HepG2 (cell line): ENCODE measurements around the gene MYO5B. TPM values are rescaled to one million over a fixed set of nuclear protein-coding genes. Genes with fewer than 3 reads are reported as not detected.
A peak's percentile ranks its signal among the peaks of the same experiment; 100 is the strongest.

Experiments used
- ADNP ChIP-seq: sonication (generic); formaldehyde crosslinking; IDR thresholded peaks from 2 replicates; pipeline ENCODE4 v1.4.0; 2020; ENCODE audit warnings: missing genetic modification reagents
- HBP1 ChIP-seq: IDR thresholded peaks from 2 replicates; pipeline ENCODE4 v1.6.1; 2016; ENCODE audit warnings: low read depth, control low read depth
- HDAC6 ChIP-seq: fragments of 200-600 bp; sonication (generic); IDR thresholded peaks from 2 replicates; pipeline ENCODE4 v1.7.0; 2017; ENCODE audit warnings: mild to moderate bottlenecking, antibody characterized with exemption, low read length, low read depth
- HOMEZ ChIP-seq: IDR thresholded peaks from 2 replicates; pipeline ENCODE4 v1.6.1; 2016; ENCODE audit warnings: low read depth
- MAZ ChIP-seq, 2 experiments: sonication (generic) in 1 of 2; formaldehyde crosslinking in 1 of 2; IDR thresholded peaks; 2 replicates each; pipeline versions ENCODE4 v1.5.0 to v1.6.1; 2012 to 2020; ENCODE audit warnings: low read depth in 2 of 2, mild to moderate bottlenecking in 2 of 2, borderline replicate concordance in 1 of 2, improper control_type of control experiment in 1 of 2, low read length in 1 of 2, missing genetic modification reagents in 1 of 2, moderate library complexity in 1 of 2
- NR2F1 ChIP-seq, 2 experiments: fragments of 450-650 bp in 1 of 2; formaldehyde crosslinking in 1 of 2; IDR thresholded peaks; 2 replicates each; pipeline versions ENCODE4 v1.5.0 to v1.6.1; 2016 to 2020; ENCODE audit warnings: mild to moderate bottlenecking in 1 of 2, missing compliant biosample characterization in 1 of 2, missing genetic modification reagents in 1 of 2, moderate library complexity in 1 of 2
- ZNF296 ChIP-seq: sonication (generic); formaldehyde crosslinking; conservative IDR thresholded peaks from 2 replicates; pipeline ENCODE4 v1.5.0; 2020; ENCODE audit warnings: mild to moderate bottlenecking, missing genetic modification reagents
- ZNF557 ChIP-seq: sonication (generic); formaldehyde crosslinking; IDR thresholded peaks from 2 replicates; pipeline ENCODE4 v1.4.0; 2020; ENCODE audit warnings: missing genetic modification reagents
- ZNF598 ChIP-seq: sonication (generic); formaldehyde crosslinking; IDR thresholded peaks from 2 replicates; pipeline ENCODE4 v1.5.1; 2020; ENCODE audit warnings: mild to moderate bottlenecking, missing genetic modification reagents, borderline replicate concordance
- polyA plus RNA-seq, 8 experiments: library from polyadenylated mRNA; depleted of rRNA in 3 of 8; stranded (reverse) in 7 of 8; unstranded in 1 of 8; fragments of >200 nt; fragmentation: Illumina TruSeq in 4 of 8; extraction: Trizol in 4 of 8; gene quantifications; 2 replicates each; pipeline versions ENCODE4 v1.2.1 to v1.2.3, GENCODE V29; 2011 to 2016; ENCODE audit warnings: low read depth in 4 of 8, missing spikeins in 1 of 8, mixed read lengths in 1 of 8; ENCODE audit not compliant: insufficient read depth in 1 of 8
- total RNA-seq, 5 experiments: library from RNA; depleted of rRNA; stranded (reverse); fragments of >200 nt; fragmentation: Illumina TruSeq; extraction: Trizol; gene quantifications; 2 replicates each; pipeline ENCODE4 v1.2.3, GENCODE V29; 2016; ENCODE audit warnings: low read depth in 1 of 5
- TF ChIP-seq, protein P1 (sequence below): sonication (generic); formaldehyde crosslinking; conservative IDR thresholded peaks from 2 replicates; pipeline ENCODE4 v1.8.0; 2022; ENCODE audit warnings: mild to moderate bottlenecking, moderate library complexity, missing genetic modification reagents
- TF ChIP-seq, protein P2 (sequence below): sonication (generic); formaldehyde crosslinking; conservative IDR thresholded peaks from 2 replicates; pipeline ENCODE4 v1.4.0; 2020; ENCODE audit warnings: missing genetic modification reagents
- TF ChIP-seq, protein P3 (sequence below): sonication (generic); formaldehyde crosslinking; IDR thresholded peaks from 2 replicates; pipeline ENCODE4 v1.4.0; 2020; ENCODE audit warnings: mild to moderate bottlenecking, missing genetic modification reagents, borderline replicate concordance

The MYO5B gene
- total and polyA plus RNA-seq, 2 of the 13 experiments (the other 11 are each of a cell fraction or from before 2014, with no cell fraction given), result 13.1 to 24.0 TPM

- TF ChIP-seq ADNP (no peak), MAZ (IDR thresholded peaks at IDR 0.05; ENCODE audit: borderline replicate concordance, low read depth, low read length) (no peak), MAZ (CRISPR knock-in tag; IDR thresholded peaks at IDR 0.05; ENCODE audit: low read depth) (0 out of 2 replicates have a peak, but pooled peaks have one; percentile 7), HDAC6 (no peak), ZNF296 (CRISPR knock-in tag) (no peak), ZNF557 (no peak), HBP1 (CRISPR knock-in tag) (no peak; the same call in 1 of the 2 replicates), ZNF598 (CRISPR knock-in tag) (no peak), NR2F1 (CRISPR knock-in tag; IDR thresholded peaks at IDR 0.05) (0 out of 4 replicates have a peak, but pooled peaks of 1 of the 2 experiments have one; percentile 35), HOMEZ (CRISPR knock-in tag) (no peak)
- TF ChIP-seq, protein P1, sequence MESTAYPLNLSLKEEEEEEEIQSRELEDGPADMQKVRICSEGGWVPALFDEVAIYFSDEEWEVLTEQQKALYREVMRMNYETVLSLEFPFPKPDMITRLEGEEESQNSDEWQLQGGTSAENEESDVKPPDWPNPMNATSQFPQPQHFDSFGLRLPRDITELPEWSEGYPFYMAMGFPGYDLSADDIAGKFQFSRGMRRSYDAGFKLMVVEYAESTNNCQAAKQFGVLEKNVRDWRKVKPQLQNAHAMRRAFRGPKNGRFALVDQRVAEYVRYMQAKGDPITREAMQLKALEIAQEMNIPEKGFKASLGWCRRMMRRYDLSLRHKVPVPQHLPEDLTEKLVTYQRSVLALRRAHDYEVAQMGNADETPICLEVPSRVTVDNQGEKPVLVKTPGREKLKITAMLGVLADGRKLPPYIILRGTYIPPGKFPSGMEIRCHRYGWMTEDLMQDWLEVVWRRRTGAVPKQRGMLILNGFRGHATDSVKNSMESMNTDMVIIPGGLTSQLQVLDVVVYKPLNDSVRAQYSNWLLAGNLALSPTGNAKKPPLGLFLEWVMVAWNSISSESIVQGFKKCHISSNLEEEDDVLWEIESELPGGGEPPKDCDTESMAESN, result no peak; the same call in 1 of the 2 replicates
- TF ChIP-seq, protein P2, sequence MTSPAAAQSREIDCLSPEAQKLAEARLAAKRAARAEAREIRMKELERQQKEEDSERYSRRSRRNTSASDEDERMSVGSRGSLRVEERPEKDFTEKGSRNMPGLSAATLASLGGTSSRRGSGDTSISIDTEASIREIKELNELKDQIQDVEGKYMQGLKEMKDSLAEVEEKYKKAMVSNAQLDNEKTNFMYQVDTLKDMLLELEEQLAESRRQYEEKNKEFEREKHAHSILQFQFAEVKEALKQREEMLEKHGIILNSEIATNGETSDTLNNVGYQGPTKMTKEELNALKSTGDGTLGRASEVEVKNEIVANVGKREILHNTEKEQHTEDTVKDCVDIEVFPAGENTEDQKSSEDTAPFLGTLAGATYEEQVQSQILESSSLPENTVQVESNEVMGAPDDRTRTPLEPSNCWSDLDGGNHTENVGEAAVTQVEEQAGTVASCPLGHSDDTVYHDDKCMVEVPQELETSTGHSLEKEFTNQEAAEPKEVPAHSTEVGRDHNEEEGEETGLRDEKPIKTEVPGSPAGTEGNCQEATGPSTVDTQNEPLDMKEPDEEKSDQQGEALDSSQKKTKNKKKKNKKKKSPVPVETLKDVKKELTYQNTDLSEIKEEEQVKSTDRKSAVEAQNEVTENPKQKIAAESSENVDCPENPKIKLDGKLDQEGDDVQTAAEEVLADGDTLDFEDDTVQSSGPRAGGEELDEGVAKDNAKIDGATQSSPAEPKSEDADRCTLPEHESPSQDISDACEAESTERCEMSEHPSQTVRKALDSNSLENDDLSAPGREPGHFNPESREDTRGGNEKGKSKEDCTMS (CRISPR knock-in tag), result no peak
- TF ChIP-seq, protein P3, sequence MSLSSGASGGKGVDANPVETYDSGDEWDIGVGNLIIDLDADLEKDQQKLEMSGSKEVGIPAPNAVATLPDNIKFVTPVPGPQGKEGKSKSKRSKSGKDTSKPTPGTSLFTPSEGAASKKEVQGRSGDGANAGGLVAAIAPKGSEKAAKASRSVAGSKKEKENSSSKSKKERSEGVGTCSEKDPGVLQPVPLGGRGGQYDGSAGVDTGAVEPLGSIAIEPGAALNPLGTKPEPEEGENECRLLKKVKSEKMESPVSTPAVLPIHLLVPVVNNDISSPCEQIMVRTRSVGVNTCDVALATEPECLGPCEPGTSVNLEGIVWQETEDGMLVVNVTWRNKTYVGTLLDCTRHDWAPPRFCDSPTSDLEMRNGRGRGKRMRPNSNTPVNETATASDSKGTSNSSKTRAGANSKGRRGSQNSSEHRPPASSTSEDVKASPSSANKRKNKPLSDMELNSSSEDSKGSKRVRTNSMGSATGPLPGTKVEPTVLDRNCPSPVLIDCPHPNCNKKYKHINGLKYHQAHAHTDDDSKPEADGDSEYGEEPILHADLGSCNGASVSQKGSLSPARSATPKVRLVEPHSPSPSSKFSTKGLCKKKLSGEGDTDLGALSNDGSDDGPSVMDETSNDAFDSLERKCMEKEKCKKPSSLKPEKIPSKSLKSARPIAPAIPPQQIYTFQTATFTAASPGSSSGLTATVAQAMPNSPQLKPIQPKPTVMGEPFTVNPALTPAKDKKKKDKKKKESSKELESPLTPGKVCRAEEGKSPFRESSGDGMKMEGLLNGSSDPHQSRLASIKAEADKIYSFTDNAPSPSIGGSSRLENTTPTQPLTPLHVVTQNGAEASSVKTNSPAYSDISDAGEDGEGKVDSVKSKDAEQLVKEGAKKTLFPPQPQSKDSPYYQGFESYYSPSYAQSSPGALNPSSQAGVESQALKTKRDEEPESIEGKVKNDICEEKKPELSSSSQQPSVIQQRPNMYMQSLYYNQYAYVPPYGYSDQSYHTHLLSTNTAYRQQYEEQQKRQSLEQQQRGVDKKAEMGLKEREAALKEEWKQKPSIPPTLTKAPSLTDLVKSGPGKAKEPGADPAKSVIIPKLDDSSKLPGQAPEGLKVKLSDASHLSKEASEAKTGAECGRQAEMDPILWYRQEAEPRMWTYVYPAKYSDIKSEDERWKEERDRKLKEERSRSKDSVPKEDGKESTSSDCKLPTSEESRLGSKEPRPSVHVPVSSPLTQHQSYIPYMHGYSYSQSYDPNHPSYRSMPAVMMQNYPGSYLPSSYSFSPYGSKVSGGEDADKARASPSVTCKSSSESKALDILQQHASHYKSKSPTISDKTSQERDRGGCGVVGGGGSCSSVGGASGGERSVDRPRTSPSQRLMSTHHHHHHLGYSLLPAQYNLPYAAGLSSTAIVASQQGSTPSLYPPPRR (CRISPR knock-in tag), result peak; percentile 37; the same call in 1 of the 2 replicates
Observed at GRCh38 chr18:49813319-49814146, 381.4 kb downstream of the MYO5B start, which contains the start of gene ACAA2 (continued).
